Stimulated activated CD8-positive, alpha-beta memory T cell treated with anti-CD3 and anti-CD28 coated beads, Interleukin-4, amount 100 ng/mL, for 4 hours (primary cell): ENCODE measurements around the gene SLC25A19.

Source experiments
- DNase-seq, 2 donors: peaks; one replicate each; pipeline ENCODE4 v3.0.0-alpha.2; 2020; ENCODE audit warnings: low read depth in 2 of 2, low spot score in 1 of 2

Gene SLC25A19

DNA sequence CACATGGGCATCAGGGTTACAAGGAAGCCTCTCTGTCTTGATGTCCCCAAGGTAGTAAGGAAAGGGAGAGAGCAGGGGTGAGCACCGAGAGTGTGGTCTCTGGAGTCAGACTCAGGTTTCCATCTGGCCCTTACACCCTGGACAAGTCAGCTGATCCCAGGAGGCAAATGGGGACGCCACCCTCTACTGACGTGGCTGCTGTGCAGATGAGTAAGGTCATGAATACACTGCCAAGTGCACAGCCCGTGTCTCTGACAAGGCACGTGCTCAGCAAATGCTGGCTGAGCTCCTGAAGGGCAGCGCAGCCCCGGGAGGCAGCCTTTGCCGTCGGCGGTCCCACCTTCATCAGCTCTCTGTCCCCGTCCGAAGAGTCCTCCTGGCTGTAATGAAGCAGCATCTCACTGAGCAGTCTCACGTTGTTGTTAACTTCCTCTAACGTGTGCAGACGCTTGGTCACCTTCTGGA lies 47.2 kb downstream of the SLC25A19 start:
- DNase-seq = no peak

DNA sequence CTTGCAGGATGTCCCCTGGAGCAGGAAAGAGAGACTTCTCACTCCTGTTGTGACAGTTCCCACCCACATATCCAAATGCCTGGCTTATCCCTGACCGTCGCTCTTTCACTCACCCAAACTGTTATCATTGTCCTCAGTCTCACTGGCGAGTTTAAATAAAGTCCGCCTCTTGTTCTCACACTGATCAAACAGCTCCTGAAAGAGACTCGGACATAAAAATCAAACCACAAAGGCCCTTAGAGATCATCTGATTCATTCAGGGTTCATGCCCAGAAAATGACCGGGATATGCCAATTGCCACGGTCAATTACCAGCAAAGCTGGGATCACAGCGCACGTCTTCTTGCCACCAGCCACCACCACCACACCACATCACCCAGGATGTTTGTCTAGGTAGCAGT lies 47.7 kb downstream of the SLC25A19 start:
- DNase-seq = no peak

DNA sequence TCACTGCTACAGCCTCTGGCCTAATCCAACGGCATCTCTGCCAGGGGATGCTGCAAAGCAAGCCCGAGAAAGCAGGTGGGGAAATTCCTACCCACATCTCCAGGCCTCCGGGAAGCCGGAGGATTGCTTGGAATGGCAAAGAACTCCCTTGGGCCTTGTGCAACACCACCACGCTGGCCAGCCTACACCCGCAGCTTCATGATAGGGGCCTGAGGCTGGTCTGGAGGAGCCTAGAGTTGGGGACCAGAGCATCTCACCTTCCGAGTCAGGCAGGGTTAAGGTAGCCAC lies 48.1 kb downstream of the SLC25A19 start:
- no peak for DNase-seq

DNA sequence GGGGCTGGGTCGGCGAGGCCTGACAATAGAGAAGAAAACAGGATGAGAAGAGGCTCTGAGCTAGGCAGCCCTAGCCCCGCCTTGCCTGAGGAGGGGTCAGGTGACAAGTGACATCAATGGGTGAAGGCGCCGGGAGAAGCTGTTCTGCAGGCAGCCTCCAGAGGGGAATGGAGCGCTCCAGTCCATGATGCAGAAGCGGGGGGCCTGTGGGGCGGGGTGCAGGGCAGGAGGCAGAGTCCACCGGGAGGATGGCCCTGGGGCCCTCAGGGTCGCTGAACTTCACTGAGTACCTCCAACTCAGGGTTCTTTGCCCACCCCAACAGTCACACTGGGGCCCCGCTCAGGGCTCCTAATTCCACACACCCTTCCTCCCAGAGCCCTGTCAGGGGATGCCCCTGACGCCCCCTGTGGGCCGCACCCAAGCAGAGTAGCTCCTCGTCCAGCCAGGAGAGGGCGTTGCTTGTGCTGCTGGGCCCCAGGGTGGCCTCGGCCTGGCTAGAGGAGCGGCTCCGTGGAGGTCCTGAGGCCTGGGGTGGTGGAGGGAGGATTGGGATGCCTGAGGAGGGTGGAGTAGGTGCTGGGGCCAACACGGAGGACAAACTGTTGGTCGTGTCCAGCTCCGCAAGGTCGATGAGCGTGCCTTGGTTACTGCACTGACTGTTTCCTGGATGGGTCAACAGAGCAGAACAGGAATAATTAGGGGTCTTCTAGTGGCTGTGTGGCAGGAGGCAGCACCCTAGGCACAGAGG lies 48.7 kb downstream of the SLC25A19 start:
- DNase-seq = no peak

DNA sequence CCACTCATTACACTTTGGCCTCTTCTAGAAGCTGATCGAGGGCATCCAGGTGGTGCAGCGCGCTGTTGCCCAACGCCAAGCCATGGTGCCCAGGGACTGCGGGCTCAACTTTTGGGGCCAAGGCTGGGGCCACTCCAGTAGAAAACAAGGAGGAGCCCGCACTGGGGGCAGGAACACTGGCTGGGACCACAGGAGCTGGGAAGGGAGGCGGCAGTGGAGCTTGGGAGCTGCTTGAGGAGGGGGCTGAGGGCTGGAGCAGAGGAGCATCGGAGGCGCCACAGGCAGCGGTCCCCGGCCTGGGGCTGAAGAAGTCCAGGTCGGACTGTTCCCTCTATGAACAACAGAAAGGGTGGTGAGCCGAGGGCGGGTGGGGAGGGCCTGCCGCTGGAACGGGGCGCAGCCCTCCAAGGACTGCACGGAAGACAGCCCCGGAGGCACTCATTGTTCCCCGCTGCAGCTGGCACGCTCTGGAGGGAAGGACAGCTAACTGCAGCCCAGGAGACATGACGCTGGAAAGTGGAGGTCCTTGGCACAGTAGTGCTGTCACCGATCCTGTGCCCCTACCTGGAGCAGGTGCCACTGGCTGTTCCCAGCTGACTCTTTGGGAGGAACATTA lies 49.3 kb downstream of the SLC25A19 start:
- no peak for DNase-seq

DNA sequence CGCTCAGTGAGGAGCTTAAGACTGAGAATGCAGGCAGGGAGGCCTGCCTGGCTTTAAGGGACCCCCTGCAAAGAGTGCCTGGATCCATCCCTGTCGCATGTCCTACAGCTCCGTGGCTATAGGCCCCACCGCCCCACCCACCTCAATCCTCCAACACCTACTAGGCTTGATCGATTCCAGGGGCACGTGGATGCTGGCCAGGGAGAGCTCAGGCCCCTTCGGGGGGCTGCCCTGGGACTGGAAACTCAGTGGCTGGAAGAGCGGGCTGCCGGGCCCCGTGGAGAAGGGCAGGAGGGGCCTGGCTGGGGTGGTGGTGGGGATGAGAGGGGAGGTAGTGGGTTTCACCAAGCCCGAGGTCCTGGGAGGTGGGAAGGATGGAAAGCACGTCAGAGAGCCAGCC lies 50.0 kb downstream of the SLC25A19 start:
- DNase-seq = no peak

DNA sequence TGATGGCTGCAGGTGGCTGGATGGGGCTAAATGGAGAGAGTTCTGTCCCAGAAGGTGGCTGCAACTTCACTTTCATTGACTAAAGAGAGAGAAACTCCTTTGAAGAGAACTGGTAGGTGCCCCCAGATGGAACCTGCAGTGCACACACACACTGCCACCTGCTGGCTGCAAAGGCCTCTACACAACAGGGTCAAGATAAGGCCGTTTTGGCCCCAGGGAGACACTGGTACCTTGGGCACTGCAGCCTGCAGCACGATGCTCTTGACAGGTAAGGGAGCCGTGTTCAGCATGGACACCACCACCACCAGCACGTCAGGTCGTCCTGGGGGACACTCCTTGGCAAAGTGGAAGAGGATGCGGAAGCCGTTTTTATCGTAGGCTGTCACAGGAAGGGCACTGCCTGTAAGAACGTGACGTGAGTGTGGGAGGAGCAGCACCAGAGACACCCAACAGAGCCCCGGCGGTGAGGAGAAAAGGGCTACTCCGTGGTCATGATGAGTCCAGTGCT lies 50.5 kb downstream of the SLC25A19 start:
- DNase-seq = no peak

DNA sequence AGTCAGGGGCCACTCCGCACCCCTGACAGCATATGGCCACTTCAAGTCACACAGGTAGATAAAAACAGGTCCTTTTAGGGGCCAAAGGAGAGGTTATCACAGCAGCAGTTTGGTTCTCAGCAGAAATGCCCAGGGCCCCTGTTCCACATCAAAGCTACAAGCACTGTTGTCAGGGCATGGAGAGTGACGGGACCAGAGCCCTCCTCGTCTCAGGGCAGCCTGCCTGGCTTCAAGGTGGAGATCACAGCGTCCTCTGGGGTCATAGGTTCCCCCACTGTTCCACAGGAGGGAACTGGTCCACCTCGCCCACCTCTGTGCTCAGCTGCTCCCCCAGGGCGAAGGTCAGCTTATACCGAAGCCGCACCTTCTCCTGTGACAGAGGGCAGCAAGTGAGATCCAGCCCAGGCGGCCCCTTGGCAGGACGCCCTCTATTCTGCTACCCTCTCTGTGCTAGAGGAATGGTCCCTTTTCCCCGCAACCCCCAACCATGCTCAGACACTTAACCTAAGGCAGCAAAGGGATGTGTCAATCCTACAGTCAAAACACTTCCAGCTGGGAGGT lies 51.1 kb downstream of the SLC25A19 start:
- no peak for DNase-seq

DNA sequence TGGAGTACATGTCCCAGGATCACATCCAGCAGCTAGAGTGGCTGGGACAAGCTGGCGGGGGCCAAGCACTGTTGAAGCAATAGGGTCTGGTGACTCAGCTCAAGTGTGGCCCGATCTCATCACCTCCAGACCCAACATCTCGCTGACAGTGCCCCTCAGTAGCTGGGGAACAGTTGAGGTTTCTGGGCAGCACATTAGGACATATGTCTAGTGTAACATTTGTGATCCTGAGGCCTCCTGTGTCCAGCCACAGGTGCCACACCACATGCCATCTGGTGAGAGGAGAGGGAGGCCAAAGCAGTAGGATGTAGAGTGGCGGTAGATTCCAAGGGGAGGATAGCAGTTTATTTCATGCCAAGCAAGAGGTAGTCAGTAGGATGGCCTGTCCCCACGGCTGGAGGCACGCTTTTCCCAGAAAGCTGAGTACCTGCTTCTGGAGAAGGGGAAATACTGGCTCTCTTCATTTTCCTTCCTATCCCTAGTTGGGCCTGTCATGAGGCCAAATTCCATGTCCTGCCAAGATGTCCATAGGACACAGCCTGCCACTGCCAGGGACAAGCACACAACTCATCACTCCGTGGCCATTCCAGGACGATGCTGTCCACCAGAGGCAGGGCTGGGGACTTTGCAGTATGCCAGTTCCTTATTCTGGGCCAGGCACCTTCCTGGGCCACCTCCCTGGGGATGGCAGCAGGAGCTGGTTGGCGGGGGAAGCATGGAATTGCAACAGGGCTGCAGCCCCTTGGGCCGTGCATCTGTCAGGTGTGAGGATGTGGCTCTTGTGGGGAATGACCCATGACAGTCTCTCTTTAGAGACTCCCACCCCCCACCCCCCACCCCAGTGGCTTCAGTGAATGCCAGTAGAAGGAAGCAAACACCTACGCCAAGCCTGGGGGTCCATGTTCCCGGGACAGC lies 51.9 kb downstream of the SLC25A19 start:
- no peak for DNase-seq

DNA sequence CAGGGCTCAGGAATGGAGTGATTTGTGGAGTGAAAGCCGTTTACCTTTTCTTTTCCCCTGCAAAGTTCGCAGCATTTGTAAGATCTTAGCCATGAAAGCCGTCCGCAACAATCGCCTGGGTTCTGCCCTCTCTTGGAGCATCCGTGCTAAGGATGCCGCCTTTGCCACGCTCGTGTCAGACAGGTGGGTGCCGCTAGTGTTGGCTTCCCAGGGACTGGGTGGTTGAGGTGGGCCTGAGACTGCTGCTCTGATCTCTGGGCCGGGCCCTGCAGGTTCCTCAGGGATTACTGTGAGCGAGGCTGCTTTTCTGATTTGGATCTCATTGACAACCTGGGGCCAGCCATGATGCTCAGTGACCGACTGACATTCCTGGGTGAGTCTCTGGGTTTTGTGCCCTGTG lies 56.4 kb downstream of the SLC25A19 start:
- DNase-seq = no peak

DNA sequence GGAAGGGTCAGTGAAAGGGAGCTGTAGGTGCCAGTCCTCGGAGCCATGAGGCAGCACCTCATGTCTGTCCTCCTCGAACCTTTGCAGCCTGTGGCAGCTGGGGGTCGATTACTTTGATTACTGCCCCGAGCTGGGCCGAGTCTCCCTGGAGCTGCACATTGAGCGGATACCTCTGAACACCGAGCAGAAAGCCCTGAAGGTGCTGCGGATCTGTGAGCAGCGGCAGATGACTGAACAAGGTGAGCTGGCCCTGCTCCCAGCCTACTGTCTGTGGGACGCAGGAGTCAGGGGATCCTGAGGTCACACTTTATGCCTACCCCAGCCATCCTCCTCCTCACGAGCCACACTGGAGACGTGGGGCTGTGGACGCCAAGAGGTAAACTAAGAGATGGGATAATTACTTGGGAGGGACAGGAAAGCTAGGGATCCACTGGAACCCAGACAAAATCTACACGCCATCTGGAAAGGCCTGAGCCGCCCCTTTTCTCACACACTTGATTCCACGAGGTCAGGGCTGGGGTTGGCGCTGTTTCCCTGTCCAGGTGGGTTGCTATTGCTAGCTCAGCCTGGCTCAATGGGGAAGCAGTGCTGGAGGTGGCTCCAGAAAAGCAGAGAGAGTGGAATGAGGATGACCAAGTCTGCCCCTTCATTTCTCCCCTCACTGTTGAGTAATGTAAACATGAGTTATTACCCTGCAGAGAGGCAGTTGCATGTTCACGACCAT lies 57.3 kb downstream of the SLC25A19 start:
- DNase-seq = no peak

DNA sequence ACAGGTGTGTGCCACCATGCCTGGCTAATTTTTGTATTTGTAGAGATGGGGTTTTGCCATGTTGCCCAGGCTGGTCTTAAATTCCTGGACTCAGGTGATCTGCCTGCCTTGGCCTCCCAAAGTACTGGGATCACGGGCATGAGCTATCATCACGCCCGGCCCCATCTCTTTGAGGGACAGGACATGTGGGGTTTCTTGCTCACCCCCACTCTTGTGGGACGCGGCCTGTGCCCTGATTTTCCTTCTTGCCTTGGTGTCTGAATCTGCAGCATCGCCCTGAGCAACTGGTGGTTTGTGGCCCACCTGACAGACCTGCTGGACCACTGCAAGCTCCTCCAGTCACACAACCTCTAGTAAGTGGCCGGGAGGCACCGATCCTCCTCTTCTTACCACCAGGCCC lies 58.2 kb downstream of the SLC25A19 start:
- DNase-seq = no peak

DNA sequence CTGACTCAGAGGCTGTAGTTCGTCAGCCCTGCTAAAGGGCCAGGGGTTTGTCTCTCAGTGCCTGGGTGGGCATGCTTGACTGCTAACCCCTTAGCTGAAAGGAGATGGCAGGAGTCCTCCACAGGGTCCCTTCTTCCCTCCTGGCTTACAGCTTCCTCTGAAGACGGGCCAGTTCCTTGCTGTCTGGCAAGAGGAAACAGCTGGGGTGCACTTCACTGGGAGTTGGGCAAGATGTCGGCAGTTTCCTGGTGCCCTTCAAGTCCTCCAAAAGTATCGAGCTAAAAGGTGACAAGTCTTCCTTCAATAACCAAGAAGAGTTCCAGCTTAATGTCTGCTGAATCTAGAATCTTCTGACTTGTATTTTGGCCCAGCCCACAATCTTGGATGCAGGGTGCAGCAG lies 60.4 kb downstream of the SLC25A19 start:
- DNase-seq = no peak

DNA sequence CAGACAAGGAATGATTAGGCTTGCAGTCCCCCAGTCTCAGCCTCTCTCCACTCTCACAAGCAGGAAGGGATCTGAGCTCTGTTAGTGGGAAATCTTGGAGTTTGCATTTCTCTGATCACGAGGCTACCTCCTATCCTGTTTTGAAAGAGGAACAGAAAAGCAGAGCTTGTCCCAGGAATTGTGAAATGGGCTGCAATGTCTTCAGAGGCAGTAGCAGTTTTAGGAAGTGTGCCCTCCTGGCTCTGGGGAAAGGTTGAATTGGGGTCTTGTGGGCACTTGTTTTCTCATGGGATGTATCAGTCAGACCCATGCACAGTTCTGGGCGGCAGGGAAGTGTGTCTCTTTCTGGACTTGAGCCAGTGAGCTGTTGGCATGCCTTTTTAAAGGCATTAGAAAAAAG lies 60.9 kb downstream of the SLC25A19 start:
- DNase-seq = no peak

DNA sequence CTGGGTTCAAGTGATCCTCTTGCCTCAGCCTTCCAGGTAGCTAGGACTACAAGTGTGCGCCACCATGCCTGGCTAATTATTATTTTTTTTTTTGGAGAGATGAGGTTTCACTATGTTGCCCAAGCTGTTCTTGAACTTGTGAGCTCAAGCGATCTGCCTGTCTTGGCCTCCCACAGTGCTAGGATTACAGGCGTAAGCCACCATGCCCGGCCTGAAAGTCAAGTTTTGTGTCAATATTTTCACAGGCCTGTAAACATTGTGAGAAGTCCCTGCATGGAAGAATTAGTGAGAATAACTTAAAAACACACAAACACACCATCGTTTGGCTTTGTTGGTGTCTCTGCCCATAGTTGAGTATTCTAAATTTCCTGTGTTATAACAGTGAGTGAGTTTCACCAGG lies 61.5 kb downstream of the SLC25A19 start:
- DNase-seq = no peak

DNA sequence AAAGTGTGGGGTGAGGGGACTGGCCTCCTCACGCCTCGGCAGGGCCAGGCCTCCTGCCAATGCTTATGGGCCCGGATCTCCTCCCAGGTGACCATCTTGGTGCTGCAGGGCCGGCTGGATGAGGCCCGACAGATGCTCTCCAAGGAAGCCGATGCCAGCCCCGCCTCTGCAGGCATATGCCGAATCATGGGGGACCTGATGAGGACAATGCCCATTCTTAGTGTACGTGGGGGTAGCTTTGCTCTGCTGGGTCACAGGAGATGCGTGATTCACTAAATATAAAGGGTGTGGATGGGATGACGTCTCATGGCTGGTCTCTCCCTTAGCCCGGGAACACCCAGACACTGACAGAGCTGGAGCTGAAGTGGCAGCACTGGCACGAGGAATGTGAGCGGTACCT lies 64.2 kb downstream of the SLC25A19 start:
- DNase-seq = no peak
